Measurements from ENCODE around the gene TSPO2. TPM values are rescaled to one million over a fixed set of nuclear protein-coding genes. Genes with fewer than 3 reads are reported as not detected.

Gene TSPO2
- total and polyA plus RNA-seq, 2 of the 13 experiments (the other 11 are each of a cell fraction or from before 2014, with no cell fraction given): 0.55 TPM; not detected in 1

DNA sequence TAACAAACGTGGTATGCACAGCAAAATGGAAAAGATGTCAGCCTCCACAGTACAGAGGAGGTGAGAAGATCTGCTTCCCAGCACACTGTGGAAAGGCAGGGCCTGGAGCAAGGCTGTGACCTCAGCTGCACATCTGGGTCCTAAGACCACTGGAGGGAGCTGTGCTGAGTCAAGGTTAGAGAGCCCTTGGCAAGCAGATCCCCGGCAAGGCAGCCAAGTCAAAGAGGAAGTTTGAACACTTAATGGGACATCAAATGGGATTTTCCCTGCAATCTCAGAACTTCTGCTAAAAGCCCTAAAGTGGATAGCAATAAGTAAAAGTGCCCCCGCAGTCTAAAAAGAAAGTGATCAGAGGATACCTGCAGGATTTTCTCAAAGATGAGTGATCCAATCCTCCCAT is 42.7 kb upstream of the TSPO2 start (continued):
- TF ChIP-seq ZNF101 (CRISPR knock-in tag; IDR thresholded peaks at IDR 0.05; ENCODE audit: borderline replicate concordance, low read depth) (no peak), MED1 (CRISPR knock-in tag; IDR thresholded peaks at IDR 0.05) (no peak), RXRA (CRISPR knock-in tag; IDR thresholded peaks at IDR 0.05) (peak; percentile 38; the same call in 1 of the 2 replicates), ZNF234 (CRISPR knock-in tag; conservative IDR thresholded peaks at IDR 0.05) (no peak), MXD4 (CRISPR knock-in tag; IDR thresholded peaks at IDR 0.05) (no peak), SOX13 (IDR thresholded peaks at IDR 0.05) (no peak), SOX13 (CRISPR knock-in tag; conservative IDR thresholded peaks at IDR 0.05 in 1 of 2, IDR thresholded peaks at IDR 0.05 in 1 of 2) (peak in 1 of 2 experiments; percentile 47; a peak in 1 of 4 replicates), ZSCAN9 (CRISPR knock-in tag; IDR thresholded peaks at IDR 0.05; ENCODE audit: borderline replicate concordance) (no peak), ATF1 (CRISPR knock-in tag; IDR thresholded peaks at IDR 0.05) (no peak), HNRNPLL (IDR thresholded peaks at IDR 0.05; ENCODE audit: low read depth, low read length, poor library complexity, severe bottlenecking) (no peak), IKZF4 (CRISPR knock-in tag; IDR thresholded peaks at IDR 0.05; ENCODE audit: borderline replicate concordance, low read depth, not compliant biosample characterization) (no peak), ZNF670 (CRISPR knock-in tag; IDR thresholded peaks at IDR 0.05; ENCODE audit: borderline replicate concordance) (no peak), HDAC2 (CRISPR knock-in tag; IDR thresholded peaks at IDR 0.05) (no peak; the same call in 1 of the 2 replicates), THAP11 (CRISPR knock-in tag; IDR thresholded peaks at IDR 0.05) (no peak), PITX1 (CRISPR knock-in tag; IDR thresholded peaks at IDR 0.05) (no peak), KMT2A (CRISPR knock-in tag; IDR thresholded peaks at IDR 0.05) (no peak), HMG20A (CRISPR knock-in tag; IDR thresholded peaks at IDR 0.05; ENCODE audit: borderline replicate concordance) (no peak)
- TF ChIP-seq, protein P1, sequence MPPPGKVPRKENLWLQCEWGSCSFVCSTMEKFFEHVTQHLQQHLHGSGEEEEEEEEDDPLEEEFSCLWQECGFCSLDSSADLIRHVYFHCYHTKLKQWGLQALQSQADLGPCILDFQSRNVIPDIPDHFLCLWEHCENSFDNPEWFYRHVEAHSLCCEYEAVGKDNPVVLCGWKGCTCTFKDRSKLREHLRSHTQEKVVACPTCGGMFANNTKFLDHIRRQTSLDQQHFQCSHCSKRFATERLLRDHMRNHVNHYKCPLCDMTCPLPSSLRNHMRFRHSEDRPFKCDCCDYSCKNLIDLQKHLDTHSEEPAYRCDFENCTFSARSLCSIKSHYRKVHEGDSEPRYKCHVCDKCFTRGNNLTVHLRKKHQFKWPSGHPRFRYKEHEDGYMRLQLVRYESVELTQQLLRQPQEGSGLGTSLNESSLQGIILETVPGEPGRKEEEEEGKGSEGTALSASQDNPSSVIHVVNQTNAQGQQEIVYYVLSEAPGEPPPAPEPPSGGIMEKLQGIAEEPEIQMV (CRISPR knock-in tag; IDR thresholded peaks at IDR 0.05; ENCODE audit: low read depth): no peak
- TF ChIP-seq, protein P2, sequence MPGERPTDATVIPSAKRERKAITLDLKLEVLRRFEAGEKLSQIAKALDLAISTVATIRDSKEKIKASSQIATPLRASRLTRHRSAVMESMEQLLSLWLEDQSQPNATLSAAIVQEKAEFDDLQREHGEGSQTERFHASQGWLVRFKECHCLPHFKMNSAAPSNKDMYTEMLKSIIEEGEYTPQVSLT (CRISPR knock-in tag; IDR thresholded peaks at IDR 0.05; ENCODE audit: borderline replicate concordance, low read depth): no peak
- TF ChIP-seq, protein P3, sequence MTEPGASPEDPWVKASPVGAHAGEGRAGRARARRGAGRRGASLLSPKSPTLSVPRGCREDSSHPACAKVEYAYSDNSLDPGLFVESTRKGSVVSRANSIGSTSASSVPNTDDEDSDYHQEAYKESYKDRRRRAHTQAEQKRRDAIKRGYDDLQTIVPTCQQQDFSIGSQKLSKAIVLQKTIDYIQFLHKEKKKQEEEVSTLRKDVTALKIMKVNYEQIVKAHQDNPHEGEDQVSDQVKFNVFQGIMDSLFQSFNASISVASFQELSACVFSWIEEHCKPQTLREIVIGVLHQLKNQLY (CRISPR knock-in tag; IDR thresholded peaks at IDR 0.05): no peak
- TF ChIP-seq, protein P4, sequence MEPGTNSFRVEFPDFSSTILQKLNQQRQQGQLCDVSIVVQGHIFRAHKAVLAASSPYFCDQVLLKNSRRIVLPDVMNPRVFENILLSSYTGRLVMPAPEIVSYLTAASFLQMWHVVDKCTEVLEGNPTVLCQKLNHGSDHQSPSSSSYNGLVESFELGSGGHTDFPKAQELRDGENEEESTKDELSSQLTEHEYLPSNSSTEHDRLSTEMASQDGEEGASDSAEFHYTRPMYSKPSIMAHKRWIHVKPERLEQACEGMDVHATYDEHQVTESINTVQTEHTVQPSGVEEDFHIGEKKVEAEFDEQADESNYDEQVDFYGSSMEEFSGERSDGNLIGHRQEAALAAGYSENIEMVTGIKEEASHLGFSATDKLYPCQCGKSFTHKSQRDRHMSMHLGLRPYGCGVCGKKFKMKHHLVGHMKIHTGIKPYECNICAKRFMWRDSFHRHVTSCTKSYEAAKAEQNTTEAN (CRISPR knock-in tag; conservative IDR thresholded peaks at IDR 0.05): no peak
- TF ChIP-seq, protein P5, sequence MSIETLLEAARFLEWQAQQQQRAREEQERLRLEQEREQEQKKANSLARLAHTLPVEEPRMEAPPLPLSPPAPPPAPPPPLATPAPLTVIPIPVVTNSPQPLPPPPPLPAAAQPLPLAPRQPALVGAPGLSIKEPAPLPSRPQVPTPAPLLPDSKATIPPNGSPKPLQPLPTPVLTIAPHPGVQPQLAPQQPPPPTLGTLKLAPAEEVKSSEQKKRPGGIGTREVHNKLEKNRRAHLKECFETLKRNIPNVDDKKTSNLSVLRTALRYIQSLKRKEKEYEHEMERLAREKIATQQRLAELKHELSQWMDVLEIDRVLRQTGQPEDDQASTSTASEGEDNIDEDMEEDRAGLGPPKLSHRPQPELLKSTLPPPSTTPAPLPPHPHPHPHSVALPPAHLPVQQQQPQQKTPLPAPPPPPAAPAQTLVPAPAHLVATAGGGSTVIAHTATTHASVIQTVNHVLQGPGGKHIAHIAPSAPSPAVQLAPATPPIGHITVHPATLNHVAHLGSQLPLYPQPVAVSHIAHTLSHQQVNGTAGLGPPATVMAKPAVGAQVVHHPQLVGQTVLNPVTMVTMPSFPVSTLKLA (IDR thresholded peaks at IDR 0.05): no peak
- TF ChIP-seq, protein P6, sequence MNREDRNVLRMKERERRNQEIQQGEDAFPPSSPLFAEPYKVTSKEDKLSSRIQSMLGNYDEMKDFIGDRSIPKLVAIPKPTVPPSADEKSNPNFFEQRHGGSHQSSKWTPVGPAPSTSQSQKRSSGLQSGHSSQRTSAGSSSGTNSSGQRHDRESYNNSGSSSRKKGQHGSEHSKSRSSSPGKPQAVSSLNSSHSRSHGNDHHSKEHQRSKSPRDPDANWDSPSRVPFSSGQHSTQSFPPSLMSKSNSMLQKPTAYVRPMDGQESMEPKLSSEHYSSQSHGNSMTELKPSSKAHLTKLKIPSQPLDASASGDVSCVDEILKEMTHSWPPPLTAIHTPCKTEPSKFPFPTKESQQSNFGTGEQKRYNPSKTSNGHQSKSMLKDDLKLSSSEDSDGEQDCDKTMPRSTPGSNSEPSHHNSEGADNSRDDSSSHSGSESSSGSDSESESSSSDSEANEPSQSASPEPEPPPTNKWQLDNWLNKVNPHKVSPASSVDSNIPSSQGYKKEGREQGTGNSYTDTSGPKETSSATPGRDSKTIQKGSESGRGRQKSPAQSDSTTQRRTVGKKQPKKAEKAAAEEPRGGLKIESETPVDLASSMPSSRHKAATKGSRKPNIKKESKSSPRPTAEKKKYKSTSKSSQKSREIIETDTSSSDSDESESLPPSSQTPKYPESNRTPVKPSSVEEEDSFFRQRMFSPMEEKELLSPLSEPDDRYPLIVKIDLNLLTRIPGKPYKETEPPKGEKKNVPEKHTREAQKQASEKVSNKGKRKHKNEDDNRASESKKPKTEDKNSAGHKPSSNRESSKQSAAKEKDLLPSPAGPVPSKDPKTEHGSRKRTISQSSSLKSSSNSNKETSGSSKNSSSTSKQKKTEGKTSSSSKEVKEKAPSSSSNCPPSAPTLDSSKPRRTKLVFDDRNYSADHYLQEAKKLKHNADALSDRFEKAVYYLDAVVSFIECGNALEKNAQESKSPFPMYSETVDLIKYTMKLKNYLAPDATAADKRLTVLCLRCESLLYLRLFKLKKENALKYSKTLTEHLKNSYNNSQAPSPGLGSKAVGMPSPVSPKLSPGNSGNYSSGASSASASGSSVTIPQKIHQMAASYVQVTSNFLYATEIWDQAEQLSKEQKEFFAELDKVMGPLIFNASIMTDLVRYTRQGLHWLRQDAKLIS (CRISPR knock-in tag; IDR thresholded peaks at IDR 0.05): no peak

All from HepG2 (cell line).